CD4-positive, alpha-beta T cell treated with Interleukin-17A for 4 hours (primary cell): Measurements from ENCODE around the gene TMIGD3.

Experiments used
- DNase-seq: peaks from one replicate; pipeline ENCODE4 v3.0.0-alpha.2; 2020; ENCODE audit warnings: mixed read lengths

TMIGD3 gene

GRCh38 chr1:111507411-111508201 lies 4.2 kb upstream of the TMIGD3 start:
- DNase-seq, result peak; percentile 76

GRCh38 chr1:111506561-111506960 lies 3.1 kb upstream of the TMIGD3 start:
- DNase-seq, result no peak

GRCh38 chr1:111505641-111506119 lies 2.2 kb upstream of the TMIGD3 start:
- DNase-seq, result peak; percentile 48

- no peak for DNase-seq
These were observed 664 bp upstream of the TMIGD3 start for GRCh38 chr1:111504097-111504496.

- DNase-seq, result no peak
These were observed 1.8 kb downstream of the TMIGD3 start for GRCh38 chr1:111501645-111502044.

GRCh38 chr1:111499026-111499785 lies 4.2 kb downstream of the TMIGD3 start:
- no peak for DNase-seq

GRCh38 chr1:111497592-111497991 lies 5.8 kb downstream of the TMIGD3 start:
- no peak for DNase-seq

GRCh38 chr1:111496398-111496797 lies 7.0 kb downstream of the TMIGD3 start:
- no peak for DNase-seq

- no peak for DNase-seq
These were observed 12.4 kb downstream of the TMIGD3 start for GRCh38 chr1:111491070-111491469.

GRCh38 chr1:111490220-111490619 lies 13.2 kb downstream of the TMIGD3 start:
- no peak for DNase-seq

- DNase-seq, result no peak
These were observed 13.8 kb downstream of the TMIGD3 start for GRCh38 chr1:111489604-111490003.

- no peak for DNase-seq
These were observed 14.8 kb downstream of the TMIGD3 start for GRCh38 chr1:111488669-111489068.

- no peak for DNase-seq
These were observed 16.3 kb downstream of the TMIGD3 start for GRCh38 chr1:111487133-111487532.

GRCh38 chr1:111486431-111486830 lies 17.0 kb downstream of the TMIGD3 start:
- no peak for DNase-seq

GRCh38 chr1:111484391-111485026 lies 18.9 kb downstream of the TMIGD3 start:
- DNase-seq, result no peak

GRCh38 chr1:111483876-111484275 lies 19.6 kb downstream of the TMIGD3 start:
- DNase-seq, result no peak

- DNase-seq, result no peak
These were observed 20.3 kb downstream of the TMIGD3 start for GRCh38 chr1:111483166-111483565.

GRCh38 chr1:111481387-111482221 lies 21.8 kb downstream of the TMIGD3 start:
- peak; percentile 78 for DNase-seq

- DNase-seq, result no peak
These were observed 22.8 kb downstream of the TMIGD3 start for GRCh38 chr1:111480674-111481073.

GRCh38 chr1:111476761-111477309 lies 26.6 kb downstream of the TMIGD3 start:
- DNase-seq, result peak; percentile 62

GRCh38 chr1:111476214-111476613 lies 27.2 kb downstream of the TMIGD3 start:
- DNase-seq, result no peak

- DNase-seq, result peak; percentile 19
These were observed 27.7 kb downstream of the TMIGD3 start for GRCh38 chr1:111475701-111476100.
